Endometrial microvascular endothelial cells (primary cell): ENCODE measurements around the gene DISP2. TPM values are rescaled to one million over a fixed set of nuclear protein-coding genes. Genes with fewer than 3 reads are reported as not detected.

Experiments used
- in situ Hi-C: cut with HindIII; loops from 2 replicates; pipeline ENCODE4 v1.10.0; 2017; ENCODE audit warnings: low sequenced_read_pairs, low pct_unique_long_range_greater_than_20kb; ENCODE audit errors: inconsistent ontology term
- total RNA-seq: library from RNA; depleted of rRNA; stranded (reverse); fragments of >200 nt; gene quantifications from one replicate; pipeline ENCODE4 v1.2.3, GENCODE V29; 2015; ENCODE audit errors: inconsistent ontology term

DISP2 gene
- total RNA-seq, 1 donor from 2014 or later = 0.46 TPM

- in situ Hi-C loops = no loop called here
These were observed 51.3 kb downstream of the DISP2 start for GRCh38 chr15:40409366-40409765.

DNA sequence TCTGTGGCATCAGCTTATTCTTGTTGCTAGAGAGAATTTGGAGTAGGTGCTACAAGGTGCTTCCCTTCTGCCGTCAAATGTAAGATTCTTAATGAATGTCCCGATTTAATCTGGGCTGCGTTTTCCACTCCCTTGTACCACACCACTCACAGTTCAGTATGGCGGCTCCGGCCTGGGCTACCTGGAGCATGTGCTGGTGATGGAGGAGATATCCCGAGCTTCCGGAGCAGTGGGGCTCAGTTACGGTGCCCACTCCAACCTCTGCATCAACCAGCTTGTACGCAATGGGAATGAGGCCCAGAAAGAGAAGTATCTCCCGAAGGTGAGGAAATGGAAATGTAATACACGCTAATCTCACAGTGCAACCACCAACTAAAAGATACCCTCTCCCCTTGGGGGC, 52.5 kb downstream of the DISP2 start:
- in situ Hi-C loops = no loop called here

DNA sequence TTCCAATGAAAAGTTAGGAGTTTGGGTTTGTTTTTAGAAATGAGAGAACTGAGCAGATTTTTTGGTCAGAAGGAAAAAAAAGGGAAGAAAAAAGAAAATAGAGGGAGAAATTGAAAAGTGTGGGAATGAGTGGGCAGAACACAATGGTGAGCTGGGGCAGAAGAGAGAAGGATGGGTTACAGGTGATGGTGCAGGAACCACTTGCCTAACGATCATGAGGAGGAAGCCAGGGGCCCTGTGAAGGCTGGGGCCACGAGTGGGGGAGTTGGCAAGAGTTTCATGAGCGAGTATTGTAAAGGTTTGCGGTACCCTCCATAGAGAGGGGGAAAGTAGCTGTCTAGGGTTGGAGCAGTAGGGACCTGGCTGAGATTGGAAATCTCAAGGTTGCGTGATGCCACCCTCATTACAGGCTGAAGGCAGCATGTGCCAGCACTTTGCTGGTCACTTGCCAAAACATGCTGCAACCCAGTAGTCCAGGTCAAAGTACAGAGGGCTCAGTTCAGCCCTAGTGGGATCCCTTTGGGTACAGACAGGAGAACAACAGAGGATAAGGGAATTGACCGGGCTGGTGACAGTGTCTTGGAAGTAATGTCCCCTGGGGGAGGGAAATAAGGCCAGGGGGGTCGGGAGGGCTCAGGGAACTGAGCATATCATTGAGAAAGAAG, 54.2 kb downstream of the DISP2 start:
- in situ Hi-C loops = no loop called here

DNA sequence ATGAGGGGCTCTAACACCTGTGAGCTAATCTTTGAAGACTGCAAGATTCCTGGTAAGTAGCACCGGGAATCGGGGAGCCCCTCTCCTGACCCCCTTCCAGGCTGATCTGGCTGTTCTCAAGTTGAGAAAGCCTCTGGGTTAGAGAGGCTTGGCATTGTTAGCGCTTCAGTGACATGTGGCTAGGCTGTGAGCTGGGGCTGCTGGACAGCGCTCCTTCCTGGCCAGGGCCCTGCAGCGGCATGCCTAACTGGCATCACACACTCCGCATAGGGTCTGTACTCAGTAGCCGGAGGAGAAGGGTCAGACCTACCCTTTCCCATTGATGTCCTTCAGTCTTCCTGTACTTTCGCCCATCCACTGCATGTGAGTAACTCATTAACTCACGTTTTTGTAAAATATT, 55.0 kb downstream of the DISP2 start:
- in situ Hi-C loops = no loop called here

- in situ Hi-C loops = no loop called here
These were observed 56.8 kb downstream of the DISP2 start for GRCh38 chr15:40414816-40415215.

DNA sequence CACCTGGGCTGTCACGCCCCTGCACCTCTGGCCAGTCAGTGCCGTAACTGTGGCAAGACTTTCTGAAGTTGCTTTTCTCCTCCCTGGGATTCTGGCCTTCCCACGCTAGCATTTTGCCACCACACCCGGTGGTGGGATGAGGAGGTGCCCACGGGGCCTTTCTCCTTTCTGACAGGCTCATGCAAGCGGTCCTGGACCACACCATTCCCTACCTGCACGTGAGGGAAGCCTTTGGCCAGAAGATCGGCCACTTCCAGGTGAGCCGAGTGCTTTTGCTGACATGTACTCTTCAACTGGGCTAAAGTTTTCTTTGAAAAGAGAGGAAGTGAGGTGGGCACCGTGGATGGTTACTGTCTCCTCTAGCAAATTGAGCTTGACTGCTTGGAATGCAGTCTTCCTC, 57.2 kb downstream of the DISP2 start:
- in situ Hi-C loops = no loop called here

DNA sequence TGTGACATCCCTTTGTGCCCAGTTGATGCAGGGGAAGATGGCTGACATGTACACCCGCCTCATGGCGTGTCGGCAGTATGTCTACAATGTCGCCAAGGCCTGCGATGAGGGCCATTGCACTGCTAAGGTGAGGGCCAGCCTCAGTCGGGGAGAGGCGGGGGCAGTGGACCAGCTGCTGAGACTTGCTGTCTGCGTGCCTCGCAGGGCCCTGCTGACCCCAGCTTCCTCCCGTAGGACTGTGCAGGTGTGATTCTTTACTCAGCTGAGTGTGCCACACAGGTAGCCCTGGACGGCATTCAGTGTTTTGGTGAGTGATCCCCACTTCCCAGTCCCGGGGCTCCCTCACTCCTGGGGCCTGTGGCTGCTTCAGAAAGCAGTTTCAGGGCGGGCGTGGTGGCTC, 58.0 kb downstream of the DISP2 start:
- in situ Hi-C loops = no loop called here

- in situ Hi-C loops = no loop called here
These were observed 60.1 kb downstream of the DISP2 start for GRCh38 chr15:40418126-40418525.

- in situ Hi-C loops = no loop called here
These were observed 62.2 kb downstream of the DISP2 start for GRCh38 chr15:40420071-40420713.

- in situ Hi-C loops = no loop called here
These were observed 62.8 kb downstream of the DISP2 start for GRCh38 chr15:40420793-40421192.

DNA sequence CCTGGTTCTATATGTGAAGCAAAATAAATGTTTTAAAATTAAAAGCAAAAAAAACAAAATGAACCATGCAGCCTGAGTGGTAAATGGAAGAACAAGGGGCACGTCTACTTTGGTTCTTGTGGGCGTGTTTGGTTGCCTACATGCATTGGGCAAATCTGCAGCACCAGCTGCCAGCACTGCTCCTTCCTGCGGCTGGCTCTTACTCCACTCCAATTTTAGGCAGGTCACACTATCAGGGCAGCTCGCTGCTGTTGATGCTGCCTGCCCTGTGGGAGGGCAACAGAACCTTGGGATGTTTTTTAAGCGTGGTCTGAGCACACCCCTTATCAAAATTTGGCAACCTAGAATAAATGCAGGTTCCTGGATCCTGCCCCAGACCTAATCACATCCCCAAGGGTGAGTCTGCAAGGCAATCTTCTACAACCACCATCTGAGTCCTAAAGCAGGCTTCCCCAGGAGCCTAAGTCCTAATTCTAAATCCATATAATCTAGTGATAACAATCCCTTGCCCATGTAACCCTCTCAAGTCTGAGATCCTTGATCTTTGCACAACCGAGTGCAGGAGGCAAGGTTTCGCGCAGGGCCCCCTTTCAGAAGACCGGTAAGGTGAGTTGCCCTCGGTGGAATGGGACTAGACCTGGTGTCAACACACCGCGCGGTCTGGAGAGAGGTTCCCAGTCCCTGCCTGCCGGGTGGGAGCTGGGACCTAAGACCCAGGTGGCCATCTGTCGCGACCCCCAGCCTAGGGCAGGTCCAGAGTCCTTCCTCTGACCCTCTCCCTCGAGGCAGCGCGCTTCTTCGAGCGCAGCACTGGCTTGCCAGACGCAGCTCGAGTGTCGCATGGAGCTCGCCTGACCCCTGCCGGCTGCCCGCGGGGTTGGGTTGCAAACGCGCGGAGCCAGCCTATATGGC, 63.5 kb downstream of the DISP2 start:
- in situ Hi-C loops = no loop called here

GRCh38 chr15:40424483-40425115, 66.6 kb downstream of the DISP2 start:
- in situ Hi-C loops = no loop called here

- in situ Hi-C loops = no loop called here
These were observed 67.7 kb downstream of the DISP2 start for GRCh38 chr15:40425681-40426080.

DNA sequence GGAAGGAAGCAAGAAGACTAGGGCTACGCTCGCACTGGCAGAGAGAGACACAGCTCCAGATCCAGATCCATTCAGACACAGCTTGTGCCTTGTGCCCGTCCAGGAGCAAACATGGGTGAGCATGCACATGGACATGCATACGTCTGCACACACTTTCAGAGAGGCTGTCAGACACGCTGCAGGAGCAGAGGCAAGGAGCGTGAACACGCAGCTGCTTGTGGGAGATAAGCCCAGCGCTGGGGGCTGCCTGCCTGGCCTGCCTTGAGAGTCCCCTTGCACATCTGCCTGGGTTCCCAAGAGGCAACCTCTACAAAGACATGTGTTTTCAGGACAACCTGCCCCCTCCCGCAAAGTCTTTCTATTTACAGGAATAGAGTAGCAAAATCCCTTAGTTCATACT, 69.2 kb downstream of the DISP2 start:
- in situ Hi-C loops = no loop called here

DNA sequence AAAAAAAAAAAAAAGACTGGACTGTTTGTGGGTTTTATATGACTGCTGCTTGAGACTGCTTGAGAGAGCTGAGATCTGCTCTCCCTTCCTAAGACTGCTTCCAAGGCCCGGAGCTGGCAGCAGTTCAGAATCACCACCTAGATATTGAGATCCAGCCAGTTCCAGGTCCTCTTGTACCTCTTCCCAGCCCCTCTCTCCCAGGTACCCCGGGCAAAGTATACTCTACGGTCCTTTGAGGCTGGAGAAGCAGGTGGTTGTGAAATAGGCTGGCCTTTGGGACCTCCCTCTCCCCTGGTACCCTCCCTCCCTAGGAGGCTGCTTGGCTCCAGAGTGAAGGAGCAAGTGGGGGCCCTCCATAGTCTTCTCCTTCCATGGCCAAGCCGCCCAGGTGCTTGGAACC, 70.2 kb downstream of the DISP2 start:
- in situ Hi-C loops = no loop called here

Other genes starting within 250 kb of the DISP2 start
- gene BMF, start 249.3 kb upstream of the DISP2 start, total RNA-seq = 5.2 TPM
- 74.1 TPM for gene BUB1B, start 197.2 kb upstream of the DISP2 start, total RNA-seq
- gene PAK6, start 119.2 kb upstream of the DISP2 start, total RNA-seq = not detected
- gene ANKRD63, start 75.2 kb upstream of the DISP2 start, total RNA-seq = not detected
- gene PLCB2, start 50.3 kb upstream of the DISP2 start, total RNA-seq = 1.6 TPM
- gene INAFM2, start 34.5 kb upstream of the DISP2 start, total RNA-seq = 15.1 TPM
- 16.1 TPM for gene CCDC9B, start 17.3 kb upstream of the DISP2 start, total RNA-seq
- not detected for gene PHGR1, start 7.2 kb upstream of the DISP2 start, total RNA-seq
- 50.6 TPM for gene KNSTRN, start 24.5 kb downstream of the DISP2 start, total RNA-seq
- 37.2 TPM for gene IVD, start 47.6 kb downstream of the DISP2 start, total RNA-seq
- gene BAHD1, start 82.7 kb downstream of the DISP2 start, total RNA-seq = 17.1 TPM
- 30.3 TPM for gene CHST14, start 112.8 kb downstream of the DISP2 start, total RNA-seq
- 40.4 TPM for gene CCDC32, start 206.8 kb downstream of the DISP2 start, total RNA-seq
- 8.9 TPM for gene RPUSD2, start 211.1 kb downstream of the DISP2 start, total RNA-seq
- 40.9 TPM for gene KNL1, start 236.0 kb downstream of the DISP2 start, total RNA-seq